BJ (cell line): Measurements from ENCODE around the gene PIK3R6. TPM values are rescaled to one million over a fixed set of nuclear protein-coding genes. Genes with fewer than 3 reads are reported as not detected.

ENCODE experiments used
- CTCF ChIA-PET: fragments of 350-600 bp; formaldehyde crosslinking; extraction: SDS; loops from one replicate; lab custom pipeline; 2021; ENCODE audit warnings: antibody characterized with exemption, inconsistent platforms; lab: Yijun Ruan, JAX
- POLR2A ChIA-PET: fragments of 300-600 bp; sonication (Branson Sonifier 250); formaldehyde crosslinking; extraction: SDS; loops from one replicate; lab custom pipeline; 2021; ENCODE audit warnings: antibody characterized with exemption; lab: Charles Lee
- DNase-seq: peaks from one replicate; pipeline ENCODE4 v3.0.0-alpha.2; 2011; ENCODE audit warnings: low read depth
- H3K27me3 ChIP-seq: 2 replicates; pipeline ENCODE4 v1.6.0; 2011; ENCODE audit warnings: low read length; ENCODE audit not compliant: control insufficient read depth, insufficient read depth
- H3K36me3 ChIP-seq: 2 replicates; pipeline ENCODE4 v1.5.1; 2011; ENCODE audit warnings: low read length; ENCODE audit not compliant: control insufficient read depth, insufficient read depth
- H3K4me3 ChIP-seq: 2 replicates; pipeline ENCODE4 v1.5.1; 2011; ENCODE audit warnings: low read depth, mild to moderate bottlenecking, control low read depth, low read length
- polyA plus RNA-seq: library from polyadenylated mRNA; depleted of rRNA; stranded (reverse); fragments of >200 nt; gene quantifications from 2 replicates; pipeline ENCODE4 v1.2.3, GENCODE V29; 2011
- TF ChIP-seq, protein P1 (sequence below): IDR thresholded peaks from 2 replicates; pipeline ENCODE4 v1.5.1; 2011; ENCODE audit warnings: low read depth, mild to moderate bottlenecking, control low read depth, inconsistent platforms, low read length, moderate library complexity; ENCODE audit not compliant: insufficient read depth

PIK3R6 gene
- polyA plus RNA-seq, 1 experiment = not detected

DNA sequence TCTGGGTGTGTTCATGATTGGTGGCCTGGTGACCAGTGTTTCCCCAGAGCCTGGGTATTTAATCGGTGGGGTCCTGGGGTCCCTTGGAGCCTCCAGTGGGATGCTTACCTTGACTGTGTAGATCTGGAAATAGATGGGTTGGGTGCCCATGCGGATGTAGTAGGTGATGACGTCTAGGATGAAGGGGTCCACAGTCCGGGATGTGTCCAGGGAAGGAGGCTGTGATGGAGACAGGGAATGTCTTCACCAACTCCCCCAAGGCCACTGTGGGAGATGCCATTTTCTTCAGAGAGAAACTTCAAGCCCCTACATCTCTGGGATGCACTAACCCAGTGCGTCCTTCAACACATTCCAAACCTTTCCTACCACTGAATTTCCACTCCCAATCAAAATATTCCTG, 44.2 kb downstream of the PIK3R6 start:
- ChIA-PET POLR2A (no interaction called here), CTCF (interaction anchor here (1.2 kb wide), 1 partner anchor 414 kb away, joined by 3 read pairs; no protein-coding TSS in a partner anchor)
- TF ChIP-seq, protein P1, sequence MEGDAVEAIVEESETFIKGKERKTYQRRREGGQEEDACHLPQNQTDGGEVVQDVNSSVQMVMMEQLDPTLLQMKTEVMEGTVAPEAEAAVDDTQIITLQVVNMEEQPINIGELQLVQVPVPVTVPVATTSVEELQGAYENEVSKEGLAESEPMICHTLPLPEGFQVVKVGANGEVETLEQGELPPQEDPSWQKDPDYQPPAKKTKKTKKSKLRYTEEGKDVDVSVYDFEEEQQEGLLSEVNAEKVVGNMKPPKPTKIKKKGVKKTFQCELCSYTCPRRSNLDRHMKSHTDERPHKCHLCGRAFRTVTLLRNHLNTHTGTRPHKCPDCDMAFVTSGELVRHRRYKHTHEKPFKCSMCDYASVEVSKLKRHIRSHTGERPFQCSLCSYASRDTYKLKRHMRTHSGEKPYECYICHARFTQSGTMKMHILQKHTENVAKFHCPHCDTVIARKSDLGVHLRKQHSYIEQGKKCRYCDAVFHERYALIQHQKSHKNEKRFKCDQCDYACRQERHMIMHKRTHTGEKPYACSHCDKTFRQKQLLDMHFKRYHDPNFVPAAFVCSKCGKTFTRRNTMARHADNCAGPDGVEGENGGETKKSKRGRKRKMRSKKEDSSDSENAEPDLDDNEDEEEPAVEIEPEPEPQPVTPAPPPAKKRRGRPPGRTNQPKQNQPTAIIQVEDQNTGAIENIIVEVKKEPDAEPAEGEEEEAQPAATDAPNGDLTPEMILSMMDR = no peak
- no peaks in the 10 kb centered on the region for H3K27me3 ChIP-seq
- DNase-seq = no peak
- no peaks in the 10 kb centered on the region for H3K36me3 ChIP-seq
- H3K4me3 ChIP-seq = no peak overlapping the region

DNA sequence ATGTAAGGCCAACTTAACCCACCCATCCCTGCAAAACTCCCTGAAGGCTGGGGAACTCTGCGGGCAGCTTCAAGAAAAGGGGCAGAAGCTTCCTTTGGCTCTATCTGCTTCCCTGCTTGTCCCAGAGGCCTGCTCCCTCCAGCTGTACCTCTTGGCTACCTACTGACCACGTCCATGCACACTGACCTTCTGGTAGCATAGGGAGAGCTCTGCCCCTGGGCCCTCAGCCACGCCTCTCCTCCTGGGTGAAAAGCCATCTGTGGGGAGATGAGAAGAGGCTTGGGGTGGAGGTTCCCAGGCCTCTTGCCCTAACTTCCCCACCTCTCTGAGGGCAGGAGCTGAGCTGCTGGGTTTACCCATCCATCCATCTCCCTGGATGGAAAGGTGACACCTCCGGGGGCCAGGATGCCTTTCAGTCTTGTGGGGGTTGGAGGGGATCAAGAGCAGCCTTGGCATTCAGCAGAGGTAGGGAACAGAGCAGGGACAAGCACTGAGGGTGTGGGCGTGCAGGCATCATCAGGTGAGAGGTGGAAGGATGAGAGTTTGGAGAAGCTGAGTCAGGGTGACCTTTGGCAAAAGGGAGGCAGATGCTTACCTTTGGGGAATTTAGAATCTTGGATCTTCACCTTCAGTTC, 45.0 kb downstream of the PIK3R6 start:
- TF ChIP-seq, protein P1 = no peak
- no peak for DNase-seq
- POLR2A ChIA-PET = no interaction called here
- no peaks in the 10 kb centered on the region for H3K36me3 ChIP-seq
- no peak overlapping the region for H3K4me3 ChIP-seq
- CTCF ChIA-PET = interaction anchor here (1.2 kb wide), 1 partner anchor 413 kb away, joined by 3 read pairs; no protein-coding TSS in a partner anchor
- H3K27me3 ChIP-seq = no peaks in the 10 kb centered on the region

DNA sequence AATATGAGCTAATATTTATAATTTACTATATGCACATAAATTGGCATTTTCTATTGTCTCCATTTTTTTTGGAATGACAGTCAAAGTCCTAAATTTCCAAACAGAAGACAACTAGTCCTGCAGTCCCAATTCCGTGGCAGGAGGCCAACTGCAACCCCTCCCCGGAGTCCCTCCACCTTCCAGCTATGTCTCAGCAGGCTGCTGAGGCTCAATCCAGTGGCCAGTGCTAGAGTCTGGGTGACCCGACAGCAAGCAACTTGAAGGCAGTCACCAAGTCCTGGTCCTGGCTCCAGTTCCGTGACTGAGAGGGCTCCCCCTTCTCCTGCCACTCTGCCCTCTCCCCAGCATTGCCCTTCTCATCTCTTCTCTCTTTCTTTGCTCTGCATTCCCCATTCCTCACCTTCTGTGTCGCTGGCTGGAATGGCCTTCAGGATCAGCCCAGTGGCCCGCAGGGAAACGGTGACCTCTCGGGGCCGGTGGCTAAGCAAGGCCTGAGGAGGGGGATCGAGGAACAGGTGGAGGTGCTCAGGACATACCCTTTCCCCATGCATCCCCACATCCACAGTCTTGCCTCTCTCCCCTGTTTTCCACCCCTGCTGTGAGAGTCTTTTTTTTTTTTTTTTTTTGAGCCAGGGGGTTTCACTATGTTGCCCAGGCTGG, 45.9 kb downstream of the PIK3R6 start:
- H3K27me3 ChIP-seq = no peaks in the 10 kb centered on the region
- TF ChIP-seq, protein P1 = no peak
- DNase-seq = no peak
- ChIA-PET POLR2A (no interaction called here), CTCF (interaction anchor here (1.3 kb wide), 1 partner anchor 11 kb away, joined by 4 read pairs; no protein-coding TSS in a partner anchor)
- H3K36me3 ChIP-seq = no peaks in the 10 kb centered on the region
- no peak overlapping the region for H3K4me3 ChIP-seq

DNA sequence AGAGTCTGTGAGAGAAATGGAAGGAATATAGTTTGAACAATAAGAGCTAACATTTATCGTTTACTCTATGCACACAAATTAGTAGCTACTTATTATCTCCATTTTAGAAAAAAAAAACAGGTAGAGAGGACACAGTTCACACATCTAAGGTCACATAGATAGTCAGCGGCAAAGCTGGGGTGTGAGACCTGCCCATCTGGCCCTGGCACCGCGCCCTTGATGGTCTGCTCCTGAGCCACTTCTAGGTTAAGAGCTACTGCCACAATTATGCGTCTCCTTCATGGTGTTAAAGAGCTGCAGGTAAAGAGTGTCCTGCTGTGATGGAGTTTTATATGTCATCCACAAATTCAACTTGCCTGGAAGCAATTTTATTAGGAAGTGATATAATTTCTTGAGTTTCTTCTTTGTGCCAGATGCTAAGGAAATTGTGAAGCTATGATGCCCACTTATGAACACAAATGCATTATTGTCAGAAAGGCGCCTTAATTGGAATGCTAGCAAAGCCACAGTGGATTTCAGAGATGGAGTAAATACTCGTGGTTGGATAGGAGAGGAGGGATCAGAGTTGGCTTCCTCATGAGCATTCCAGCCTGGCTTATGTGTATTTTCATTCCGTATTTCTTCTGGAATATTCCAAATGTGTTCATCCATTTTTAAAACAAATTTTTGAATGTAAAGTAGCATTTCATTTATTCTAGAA, 47.0 kb downstream of the PIK3R6 start:
- ChIA-PET CTCF (interaction anchor here (1.3 kb wide), 1 partner anchor 12 kb away, joined by 4 read pairs; no protein-coding TSS in a partner anchor), POLR2A (no interaction called here)
- Histone ChIP-seq H3K4me3 (no peak overlapping the region), H3K36me3 (no peaks in the 10 kb centered on the region), H3K27me3 (no peaks in the 10 kb centered on the region)
- TF ChIP-seq, protein P1 = no peak
- no peak for DNase-seq

DNA sequence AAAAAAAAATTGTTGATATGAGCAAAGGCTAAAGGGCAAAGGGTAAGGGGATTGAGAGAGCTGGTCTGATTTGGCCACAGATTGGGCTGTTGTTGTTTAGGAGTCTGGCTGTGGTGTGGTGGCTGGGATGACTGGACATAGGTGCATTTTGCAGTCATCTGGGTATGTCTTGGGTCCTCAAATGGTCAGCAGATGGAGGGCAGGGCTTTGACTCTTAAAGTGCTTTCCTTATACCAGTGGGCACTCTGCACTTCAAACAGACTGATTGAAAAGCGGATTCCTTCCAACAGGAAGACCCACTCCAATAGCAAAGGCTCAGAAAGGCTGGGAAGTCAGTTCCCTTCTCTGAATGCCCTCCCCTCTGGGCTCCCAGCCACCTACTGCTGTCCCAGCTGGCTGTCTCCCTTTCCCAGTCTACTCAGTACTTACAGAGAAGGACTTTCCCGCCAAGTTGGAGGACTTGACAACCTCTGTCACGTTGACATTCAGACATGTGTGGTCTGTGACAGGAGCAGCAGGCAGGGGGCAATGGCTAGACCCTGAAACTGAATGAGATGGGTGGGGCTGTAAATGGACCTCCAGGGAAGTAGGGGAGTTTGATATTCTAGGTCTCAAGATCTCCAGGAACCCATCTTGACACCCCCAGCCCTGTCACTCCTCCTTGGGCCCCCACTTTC, 48.7 kb downstream of the PIK3R6 start:
- no peaks in the 10 kb centered on the region for H3K36me3 ChIP-seq
- ChIA-PET CTCF (interaction anchor here (0.7 kb wide), 2 partner anchors 143 to 191 kb away, joined by 3 read pairs; no protein-coding TSS in a partner anchor), POLR2A (no interaction called here)
- H3K4me3 ChIP-seq = no peak overlapping the region
- DNase-seq = no peak
- H3K27me3 ChIP-seq = no peaks in the 10 kb centered on the region
- TF ChIP-seq, protein P1 = no peak
